Lower leg skin (tissue), 3 donors: ENCODE data around the gene NR6A1.

Experiments
- POLR2A ChIP-seq, 2 donors: fragments of 450-650 bp; IDR thresholded peaks; one replicate each; pipeline ENCODE4 v1.6.1; 2016 to 2017; ENCODE audit warnings: antibody characterized with exemption in 2 of 2, mild to moderate bottlenecking in 1 of 2, moderate library complexity in 1 of 2
- TF ChIP-seq, protein P1 (sequence below), 3 donors: fragments of 450-650 bp; IDR thresholded peaks; one replicate each; pipeline ENCODE4 v1.5.1; 2016; ENCODE audit warnings: antibody characterized with exemption in 3 of 3, mild to moderate bottlenecking in 3 of 3, moderate library complexity in 2 of 3

GRCh38 chr9:124493218-124493617 lies 277.9 kb downstream of the NR6A1 start:
- TF ChIP-seq POLR2A (IDR thresholded peaks at IDR 0.05): no peak
- TF ChIP-seq, protein P1, sequence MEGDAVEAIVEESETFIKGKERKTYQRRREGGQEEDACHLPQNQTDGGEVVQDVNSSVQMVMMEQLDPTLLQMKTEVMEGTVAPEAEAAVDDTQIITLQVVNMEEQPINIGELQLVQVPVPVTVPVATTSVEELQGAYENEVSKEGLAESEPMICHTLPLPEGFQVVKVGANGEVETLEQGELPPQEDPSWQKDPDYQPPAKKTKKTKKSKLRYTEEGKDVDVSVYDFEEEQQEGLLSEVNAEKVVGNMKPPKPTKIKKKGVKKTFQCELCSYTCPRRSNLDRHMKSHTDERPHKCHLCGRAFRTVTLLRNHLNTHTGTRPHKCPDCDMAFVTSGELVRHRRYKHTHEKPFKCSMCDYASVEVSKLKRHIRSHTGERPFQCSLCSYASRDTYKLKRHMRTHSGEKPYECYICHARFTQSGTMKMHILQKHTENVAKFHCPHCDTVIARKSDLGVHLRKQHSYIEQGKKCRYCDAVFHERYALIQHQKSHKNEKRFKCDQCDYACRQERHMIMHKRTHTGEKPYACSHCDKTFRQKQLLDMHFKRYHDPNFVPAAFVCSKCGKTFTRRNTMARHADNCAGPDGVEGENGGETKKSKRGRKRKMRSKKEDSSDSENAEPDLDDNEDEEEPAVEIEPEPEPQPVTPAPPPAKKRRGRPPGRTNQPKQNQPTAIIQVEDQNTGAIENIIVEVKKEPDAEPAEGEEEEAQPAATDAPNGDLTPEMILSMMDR (IDR thresholded peaks at IDR 0.05): no peak
